HG03139 (cell line): ENCODE measurements around the gene FAM221A.
"Not testable (repeated sequence)": the region's sequence is repeated elsewhere in the genome, so short reads cannot be mapped to it uniquely, and the experiment has no call there.

Experiments used
- ATAC-seq: cut with Tn5 transposase; IDR thresholded peaks from one replicate; pipeline ENCODE4 v1.9.1; 2021; ENCODE audit not compliant: unreplicated experiment

The FAM221A gene

GRCh38 chr7:23700046-23700445 lies 20.0 kb downstream of the FAM221A start:
- ATAC-seq, result no peak

DNA sequence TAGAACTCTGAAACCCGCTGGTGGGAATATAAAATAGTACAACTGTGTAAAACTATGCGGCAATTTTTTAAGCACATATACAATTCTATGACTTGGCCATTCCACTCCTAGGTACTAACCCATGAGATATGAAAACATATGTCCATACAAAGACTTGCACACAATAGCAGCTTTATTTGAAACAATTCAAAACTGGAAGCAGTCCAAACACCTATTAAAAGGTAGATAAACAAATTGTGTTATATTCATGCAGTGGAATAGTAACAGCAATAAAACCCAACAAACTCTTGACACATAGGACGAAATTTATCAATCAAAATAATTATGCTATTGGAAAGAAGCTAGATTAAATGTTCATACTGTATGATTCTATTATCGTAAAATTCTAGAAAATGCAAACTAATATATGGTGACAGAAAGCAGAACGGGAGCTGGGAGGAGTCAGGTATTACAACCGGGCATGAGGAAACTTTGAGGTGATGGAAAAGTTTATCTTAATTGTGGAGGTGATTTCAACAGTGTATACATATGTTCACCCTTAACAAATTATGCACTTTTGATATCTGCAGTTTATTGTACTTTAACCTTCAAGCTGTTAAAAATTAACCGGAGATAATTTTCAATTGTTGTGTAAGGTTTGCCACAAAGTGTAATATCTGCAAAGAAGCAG lies 29.2 kb downstream of the FAM221A start:
- ATAC-seq, result no peak

DNA sequence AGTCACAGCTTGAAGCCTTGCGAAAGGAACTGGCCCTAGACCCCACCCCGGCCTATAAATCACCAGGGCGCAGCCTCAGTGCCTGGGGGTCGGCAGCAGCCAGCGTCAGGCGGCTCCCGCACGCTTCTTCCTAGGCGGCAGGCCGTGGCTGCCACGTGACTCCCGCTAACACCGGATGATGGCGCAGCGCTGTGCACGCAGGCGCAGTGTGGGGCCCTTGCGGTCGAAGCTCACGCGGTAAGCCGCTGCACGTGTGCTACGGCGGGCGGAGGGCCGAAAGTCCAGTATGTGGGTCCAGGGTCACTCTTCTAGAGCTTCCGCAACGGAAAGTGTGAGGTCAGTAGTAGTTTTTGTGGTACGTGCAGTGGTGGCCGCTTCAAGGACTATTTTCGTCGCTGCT lies 30.0 kb downstream of the FAM221A start, which contains the start of gene STK31:
Gene STK31, plus strand, starts transcription at position 220 of the 400 bp plus-strand sequence. Its CDS starts 67 bp downstream, at position 287.
- no peak for ATAC-seq

DNA sequence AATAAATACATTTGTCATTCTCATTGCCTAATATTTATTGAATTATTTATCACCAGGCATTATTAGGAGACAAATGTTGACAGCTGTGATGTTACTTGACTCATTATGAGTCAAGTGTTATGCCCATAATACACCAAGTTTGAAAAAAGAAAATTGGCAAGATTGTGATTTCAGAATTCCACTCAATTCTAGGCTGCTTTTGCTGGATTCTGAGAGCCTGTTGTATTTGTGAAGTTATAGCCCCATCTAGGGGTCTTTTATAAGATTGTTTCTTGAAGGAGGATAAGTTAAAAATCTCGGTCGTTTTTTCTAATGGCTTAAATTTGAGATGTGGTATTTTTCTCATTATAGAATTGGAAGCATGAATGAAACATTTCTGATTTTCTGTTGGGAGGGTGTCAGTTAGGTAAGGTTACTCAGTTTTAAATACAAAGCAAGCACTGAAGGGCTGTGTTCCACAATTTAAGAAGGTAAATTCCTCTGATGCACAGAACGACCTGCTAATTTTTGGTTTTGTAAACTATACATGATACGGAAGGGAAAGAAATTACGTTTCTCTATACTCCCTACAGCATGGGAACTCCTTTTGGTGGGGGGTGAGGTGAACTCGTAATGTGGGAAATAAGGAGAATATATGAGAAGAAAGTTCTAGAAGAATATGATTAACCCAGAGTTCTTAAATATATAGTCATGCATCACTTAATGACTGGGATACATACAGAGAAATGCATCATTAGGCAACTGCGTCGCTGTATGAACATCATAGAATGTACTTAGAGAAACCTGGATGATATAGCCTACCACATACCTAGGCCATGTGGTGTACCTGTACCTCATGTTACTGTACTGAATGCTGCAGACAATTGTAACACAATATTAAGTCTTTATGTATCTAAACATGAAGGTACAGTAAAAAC lies 32.6 kb downstream of the FAM221A start:
- no peak for ATAC-seq

DNA sequence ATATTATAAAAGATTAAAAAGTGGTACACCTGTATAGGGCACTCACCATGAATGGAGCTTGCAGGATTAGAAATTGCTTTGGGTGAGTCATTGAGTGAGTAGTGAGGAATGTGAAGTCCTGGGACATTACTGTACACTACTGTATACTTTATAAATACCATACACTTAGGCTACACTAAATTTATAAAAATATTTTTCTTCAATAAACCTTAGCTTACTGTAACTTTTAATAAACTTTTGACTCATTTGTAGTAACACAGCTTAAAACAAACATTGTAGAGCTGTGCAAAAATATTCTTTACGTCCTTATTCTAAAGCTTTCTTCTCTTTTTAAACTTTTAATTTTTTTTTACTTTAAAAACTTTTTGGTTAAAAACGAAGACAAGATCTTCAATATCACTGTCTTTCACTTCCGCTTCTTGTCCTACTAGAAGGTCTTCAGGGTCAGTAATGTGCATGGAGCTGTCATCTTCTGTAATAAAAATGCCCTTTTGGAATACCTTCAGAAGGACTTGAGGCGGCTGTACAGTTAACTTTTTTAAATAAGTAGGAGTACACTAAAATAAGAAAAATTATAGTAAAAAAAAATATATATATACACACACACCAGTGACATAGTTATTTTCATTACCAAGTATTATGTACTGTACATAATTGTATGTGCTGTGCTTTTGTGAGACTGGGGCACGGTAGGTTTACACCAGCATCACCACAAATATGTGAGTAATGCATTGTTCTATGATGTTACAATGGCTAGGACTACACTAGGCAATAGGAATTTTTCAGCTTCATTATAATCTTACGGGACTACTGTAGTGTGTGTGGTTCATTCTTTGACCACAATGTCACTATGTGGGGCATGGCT lies 33.5 kb downstream of the FAM221A start:
- no peak for ATAC-seq

DNA sequence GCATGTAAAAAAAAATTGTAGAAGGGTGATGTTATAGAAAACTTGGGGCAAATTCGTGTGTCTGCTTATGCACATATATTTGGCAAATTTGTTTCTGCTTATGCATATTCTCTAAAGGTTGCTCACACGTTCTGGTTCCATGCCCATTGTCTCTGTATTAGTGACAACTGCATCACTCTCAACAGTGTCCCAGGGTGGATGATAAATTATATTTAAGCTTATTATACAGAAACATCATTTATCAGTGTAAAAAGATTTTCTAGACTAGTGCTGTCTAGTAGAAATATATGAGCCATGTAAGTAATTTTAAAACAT lies 34.1 kb downstream of the FAM221A start:
- ATAC-seq, result no peak

GRCh38 chr7:23714579-23714978 lies 34.6 kb downstream of the FAM221A start:
- ATAC-seq, result no peak

GRCh38 chr7:23715099-23715498 lies 35.1 kb downstream of the FAM221A start:
- no peak for ATAC-seq

DNA sequence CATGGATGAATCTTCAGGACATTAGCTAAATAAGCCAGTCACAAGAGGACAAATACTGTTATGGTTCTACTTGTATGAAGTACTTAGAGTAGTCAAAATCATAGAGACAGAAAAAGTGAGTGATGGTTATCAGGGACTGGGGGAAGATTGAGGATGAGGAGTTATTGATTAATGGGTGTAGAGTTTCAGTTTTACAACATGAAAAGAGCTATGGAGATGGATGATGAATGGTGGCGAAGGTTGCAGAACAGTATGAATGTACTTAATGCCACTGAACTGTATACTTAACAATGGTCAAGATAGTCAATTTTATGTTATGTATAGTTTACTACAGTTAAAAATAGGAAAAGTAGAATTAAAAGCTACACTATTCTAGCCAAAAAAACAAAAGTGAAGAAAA lies 37.8 kb downstream of the FAM221A start:
- no peak for ATAC-seq

- no peak for ATAC-seq
These were observed 41.5 kb downstream of the FAM221A start for GRCh38 chr7:23721456-23721855.

- not testable (repeated sequence) for ATAC-seq
These were observed 42.7 kb downstream of the FAM221A start for GRCh38 chr7:23722587-23723216.

- ATAC-seq, result not testable (repeated sequence)
These were observed 44.1 kb downstream of the FAM221A start for GRCh38 chr7:23724113-23724512.

DNA sequence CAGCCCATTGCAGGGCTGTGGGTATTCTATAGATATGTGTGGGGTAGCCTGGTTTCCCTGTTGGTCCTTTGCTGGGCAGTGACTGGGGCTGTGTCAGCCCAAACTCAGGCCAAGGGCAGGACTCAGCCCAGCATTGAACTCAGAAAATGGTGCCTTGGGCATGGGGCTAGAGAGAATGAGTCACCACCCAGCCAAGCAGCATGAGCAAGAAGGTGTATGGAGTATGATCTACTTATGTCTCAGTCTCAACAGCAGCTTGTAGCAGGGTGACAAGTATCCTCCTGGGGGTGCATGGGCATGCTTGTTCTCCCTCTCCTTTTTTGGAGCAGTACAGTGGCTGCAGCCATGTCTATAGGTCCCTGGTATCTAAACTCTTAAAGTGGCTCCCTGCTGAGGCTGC lies 62.1 kb downstream of the FAM221A start:
- ATAC-seq, result no peak

DNA sequence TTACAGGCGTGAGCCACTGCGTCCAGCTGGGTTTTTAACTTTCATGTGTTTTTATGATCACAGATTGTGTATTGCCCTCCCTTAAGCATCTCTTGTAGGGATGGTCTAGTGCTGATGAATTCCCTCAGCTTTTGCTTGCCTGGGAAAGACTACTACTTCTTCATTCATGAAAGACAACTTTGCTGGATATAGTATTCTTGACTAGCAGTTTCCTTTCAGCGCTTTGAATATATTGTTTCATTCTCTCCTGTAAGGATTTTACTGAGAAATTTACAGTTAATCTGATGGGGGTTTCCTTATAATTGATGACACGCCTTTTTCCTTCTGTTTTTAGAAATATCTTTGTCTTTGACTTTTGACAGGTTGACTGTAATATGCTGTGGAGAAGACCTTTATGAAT lies 63.2 kb downstream of the FAM221A start:
- no peak for ATAC-seq

GRCh38 chr7:23746629-23747028 lies 66.6 kb downstream of the FAM221A start:
- no peak for ATAC-seq

- no peak for ATAC-seq
These were observed 71.9 kb downstream of the FAM221A start for GRCh38 chr7:23751852-23752251.
